Right forelimb (tissue), 1 donor: ENCODE measurements around the gene MDN1.

Experiments used
- DNase-seq: peaks from one replicate; pipeline ENCODE4 v3.0.0-alpha.2; 2018

Gene MDN1

GRCh38 chr6:89692256-89692655 lies 127.3 kb downstream of the MDN1 start:
- DNase-seq = no peak

GRCh38 chr6:89690944-89691324 lies 128.7 kb downstream of the MDN1 start:
- no peak for DNase-seq

GRCh38 chr6:89689732-89690131 lies 129.9 kb downstream of the MDN1 start:
- no peak for DNase-seq

- no peak for DNase-seq
Observed at GRCh38 chr6:89688328-89688727, 131.3 kb downstream of the MDN1 start.

- DNase-seq = no peak
Observed at GRCh38 chr6:89685311-89685710, 134.3 kb downstream of the MDN1 start.

- no peak for DNase-seq
Observed at GRCh38 chr6:89682991-89683390, 136.6 kb downstream of the MDN1 start.

- no peak for DNase-seq
Observed at GRCh38 chr6:89681983-89682564, 137.5 kb downstream of the MDN1 start.

- DNase-seq = no peak
Observed at GRCh38 chr6:89680551-89680950, 139.0 kb downstream of the MDN1 start.

GRCh38 chr6:89680150-89680549 lies 139.4 kb downstream of the MDN1 start:
- no peak for DNase-seq

- no peak for DNase-seq
Observed at GRCh38 chr6:89679215-89680120, 140.1 kb downstream of the MDN1 start.

GRCh38 chr6:89678531-89678930 lies 141.1 kb downstream of the MDN1 start:
- no peak for DNase-seq

- no peak for DNase-seq
Observed at GRCh38 chr6:89675949-89676748, 143.4 kb downstream of the MDN1 start.

- DNase-seq = no peak
Observed at GRCh38 chr6:89670935-89671565, 148.5 kb downstream of the MDN1 start.

GRCh38 chr6:89669002-89669401 lies 150.6 kb downstream of the MDN1 start:
- DNase-seq = no peak

GRCh38 chr6:89667872-89668556 lies 151.6 kb downstream of the MDN1 start:
- DNase-seq = no peak

GRCh38 chr6:89662659-89663223 lies 156.9 kb downstream of the MDN1 start:
- DNase-seq = no peak

- DNase-seq = no peak
Observed at GRCh38 chr6:89661559-89661958, 158.0 kb downstream of the MDN1 start.

GRCh38 chr6:89660981-89661380 lies 158.6 kb downstream of the MDN1 start:
- DNase-seq = no peak

GRCh38 chr6:89657445-89658158 lies 162.0 kb downstream of the MDN1 start:
- no peak for DNase-seq

GRCh38 chr6:89655122-89655521 lies 164.5 kb downstream of the MDN1 start:
- no peak for DNase-seq

- DNase-seq = no peak
Observed at GRCh38 chr6:89650579-89650978, 169.0 kb downstream of the MDN1 start.
